RWPE1 (cell line): Measurements from ENCODE around the gene FADS6.

Experiments
- CTCF ChIA-PET: fragments of 350-600 bp; sonication (Branson Sonifier 250); formaldehyde crosslinking; extraction: SDS; loops from one replicate; lab custom pipeline; 2021; lab: Yijun Ruan, JAX
- POLR2A ChIA-PET: fragments of 400-600 bp; formaldehyde crosslinking; extraction: SDS; loops from one replicate; lab custom pipeline; 2020; ENCODE audit warnings: antibody characterized with exemption; ENCODE audit not compliant: low non-redundant PET; lab: Yijun Ruan, JAX
- DNase-seq: peaks from one replicate; pipeline ENCODE4 v3.0.0; 2012; ENCODE audit warnings: low spot score
- H3K27ac ChIP-seq: fragments of 450-650 bp; 2 replicates; pipeline ENCODE4 v1.5.1; 2017
- TF ChIP-seq, protein P1 (sequence below): fragments of 450-650 bp; conservative IDR thresholded peaks from 2 replicates; pipeline ENCODE4 v1.5.1; 2017; ENCODE audit warnings: low read depth, mild to moderate bottlenecking

FADS6 gene

DNA sequence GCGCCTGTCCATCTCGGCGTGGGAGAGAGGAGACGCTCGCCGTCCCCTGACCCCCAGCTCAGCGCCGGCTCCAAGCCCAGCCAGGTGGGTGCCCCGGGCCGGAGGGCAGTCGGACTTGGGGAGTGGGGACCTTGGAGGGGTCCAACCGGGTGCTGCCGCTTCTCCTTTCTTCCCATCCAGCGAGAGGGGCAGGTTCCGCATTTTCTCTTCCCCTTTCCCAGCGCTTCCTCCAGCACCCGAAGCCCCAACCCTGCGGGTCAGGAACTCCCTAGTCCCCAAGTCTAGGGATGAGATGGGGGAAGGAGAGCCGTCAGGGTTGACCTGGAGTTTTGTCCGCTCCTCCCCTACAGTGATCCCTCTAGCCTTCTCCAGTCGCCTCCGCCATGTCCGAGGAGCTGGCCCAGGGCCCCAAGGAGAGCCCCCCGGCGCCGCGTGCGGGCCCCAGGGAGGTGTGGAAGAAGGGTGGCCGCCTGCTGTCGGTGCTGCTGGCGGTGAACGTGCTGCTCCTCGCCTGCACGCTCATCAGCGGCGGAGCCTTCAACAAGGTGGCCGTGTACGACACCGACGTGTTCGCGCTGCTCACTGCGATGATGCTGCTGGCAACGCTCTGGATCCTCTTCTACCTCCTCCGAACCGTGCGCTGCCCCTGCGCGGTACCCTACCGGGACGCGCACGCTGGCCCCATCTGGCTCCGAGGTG lies 31.0 kb upstream of the FADS6 start, which contains the start of gene OTOP2:
Gene OTOP2, plus strand, starts transcription at position 24 of the 699 bp plus-strand sequence. Its CDS starts 360 bp downstream, at position 384.
- CTCF ChIA-PET, result interaction anchor here (0.5 to 7.8 kb wide), 16 partner anchors 9 to 94 kb away, joined by 3 to 113 read pairs (median 3); partner anchors contain the start of genes MRPL58 and OTOP3
- no peak within 1 kb of the TSS for H3K27ac ChIP-seq
- TF ChIP-seq, protein P1, sequence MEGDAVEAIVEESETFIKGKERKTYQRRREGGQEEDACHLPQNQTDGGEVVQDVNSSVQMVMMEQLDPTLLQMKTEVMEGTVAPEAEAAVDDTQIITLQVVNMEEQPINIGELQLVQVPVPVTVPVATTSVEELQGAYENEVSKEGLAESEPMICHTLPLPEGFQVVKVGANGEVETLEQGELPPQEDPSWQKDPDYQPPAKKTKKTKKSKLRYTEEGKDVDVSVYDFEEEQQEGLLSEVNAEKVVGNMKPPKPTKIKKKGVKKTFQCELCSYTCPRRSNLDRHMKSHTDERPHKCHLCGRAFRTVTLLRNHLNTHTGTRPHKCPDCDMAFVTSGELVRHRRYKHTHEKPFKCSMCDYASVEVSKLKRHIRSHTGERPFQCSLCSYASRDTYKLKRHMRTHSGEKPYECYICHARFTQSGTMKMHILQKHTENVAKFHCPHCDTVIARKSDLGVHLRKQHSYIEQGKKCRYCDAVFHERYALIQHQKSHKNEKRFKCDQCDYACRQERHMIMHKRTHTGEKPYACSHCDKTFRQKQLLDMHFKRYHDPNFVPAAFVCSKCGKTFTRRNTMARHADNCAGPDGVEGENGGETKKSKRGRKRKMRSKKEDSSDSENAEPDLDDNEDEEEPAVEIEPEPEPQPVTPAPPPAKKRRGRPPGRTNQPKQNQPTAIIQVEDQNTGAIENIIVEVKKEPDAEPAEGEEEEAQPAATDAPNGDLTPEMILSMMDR, result no peak
- POLR2A ChIA-PET, result no interaction called here
- no peak for DNase-seq

DNA sequence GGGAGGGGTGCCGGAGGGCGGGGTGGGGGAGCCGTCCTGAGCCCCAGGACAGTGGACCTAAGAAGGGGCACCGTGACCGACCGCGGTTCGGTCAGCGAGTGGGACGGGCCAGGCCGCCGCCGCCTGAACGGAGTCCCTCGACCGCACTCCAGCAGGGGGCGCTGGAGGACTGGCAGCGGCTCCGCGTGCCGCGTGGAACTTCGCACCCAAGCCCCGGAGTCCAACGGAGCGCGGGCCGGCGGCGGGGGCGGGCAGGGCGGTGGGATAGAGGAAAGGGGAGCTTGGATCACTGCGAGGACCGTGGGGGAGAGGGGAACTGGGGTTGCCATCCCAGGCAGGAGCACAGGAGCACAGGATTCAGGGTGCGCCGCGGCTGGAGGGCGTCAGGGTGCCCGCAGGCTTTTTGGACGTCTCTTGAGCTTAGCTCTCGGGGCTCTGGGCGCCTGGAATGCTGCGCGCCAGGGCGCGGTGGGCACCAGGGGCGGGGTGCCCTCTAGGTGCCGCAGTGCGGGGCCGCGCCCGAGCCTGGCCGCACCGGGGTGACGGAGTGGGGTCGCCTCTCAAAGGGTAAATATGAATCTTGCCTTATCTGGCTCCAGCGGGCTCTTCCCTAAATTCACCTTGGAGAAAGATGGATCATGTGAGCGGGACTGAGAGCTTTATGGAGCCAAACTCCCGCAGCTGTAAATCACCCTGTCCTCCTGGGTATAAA lies 30.3 kb upstream of the FADS6 start:
- DNase-seq, result peak; percentile 73
- POLR2A ChIA-PET, result no interaction called here
- TF ChIP-seq, protein P1, result peak; percentile 96
- no peak overlapping the region for H3K27ac ChIP-seq
- CTCF ChIA-PET, result interaction anchor here (0.6 to 7.8 kb wide), 17 partner anchors 9 to 110 kb away, joined by 3 to 113 read pairs (median 3); partner anchors contain the start of genes MRPL58 and OTOP3

DNA sequence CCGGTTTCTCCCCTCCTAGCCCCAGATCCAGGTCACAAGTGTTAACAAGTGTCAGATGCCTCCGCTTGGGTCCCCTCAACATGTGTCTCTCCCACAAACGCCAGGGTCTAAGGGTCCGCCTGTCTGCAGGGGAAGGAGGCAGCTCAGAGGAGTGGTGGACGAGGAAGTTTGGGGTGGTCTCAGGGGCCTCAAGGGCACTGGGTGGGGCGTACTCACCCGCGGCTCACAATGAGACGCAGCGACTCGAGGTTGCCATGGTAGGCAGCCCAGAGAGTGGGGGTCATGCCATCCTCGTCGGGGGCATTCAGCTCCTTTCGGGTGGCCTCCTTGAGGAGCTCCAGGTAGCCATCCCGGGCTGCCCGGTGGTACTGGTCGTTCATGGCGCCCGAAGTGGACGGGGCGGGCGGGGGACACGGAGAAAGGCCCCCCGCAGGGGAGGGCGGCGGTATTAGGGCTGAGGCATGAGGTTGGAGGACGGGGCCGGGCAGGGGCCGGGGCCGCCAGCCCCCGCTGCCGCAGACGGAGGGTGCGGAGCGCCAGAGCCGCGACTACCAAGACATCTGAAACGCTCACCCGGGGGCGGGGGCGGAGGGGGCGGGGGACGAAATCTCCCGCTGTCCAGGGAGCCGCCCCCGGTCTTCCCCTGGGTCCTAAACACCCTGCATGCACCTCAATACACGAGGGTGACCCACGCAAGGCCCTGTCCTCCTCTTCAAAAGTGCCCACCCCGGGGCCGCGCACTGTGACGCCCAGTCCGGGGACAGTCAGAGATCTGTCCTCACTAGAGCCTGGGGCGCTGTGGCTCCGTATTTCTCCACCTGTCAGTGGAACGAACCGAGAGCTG lies 29.5 kb upstream of the FADS6 start, which contains the start of gene USH1G:
Gene USH1G, minus strand, starts transcription at position 562 of the 844 bp plus-strand sequence. Its CDS starts 182 bp downstream, at position 380.
- TF ChIP-seq, protein P1, result no peak
- peak; percentile 65 for DNase-seq
- CTCF ChIA-PET, result interaction anchor here (0.6 to 7.8 kb wide), 11 partner anchors 10 to 165 kb away, joined by 3 to 113 read pairs (median 3); partner anchors contain the start of genes MRPL58 and OTOP3
- POLR2A ChIA-PET, result no interaction called here
- H3K27ac ChIP-seq, result peak within 1 kb of the TSS; percentile 76; the same call in 1 of the 2 replicates

DNA sequence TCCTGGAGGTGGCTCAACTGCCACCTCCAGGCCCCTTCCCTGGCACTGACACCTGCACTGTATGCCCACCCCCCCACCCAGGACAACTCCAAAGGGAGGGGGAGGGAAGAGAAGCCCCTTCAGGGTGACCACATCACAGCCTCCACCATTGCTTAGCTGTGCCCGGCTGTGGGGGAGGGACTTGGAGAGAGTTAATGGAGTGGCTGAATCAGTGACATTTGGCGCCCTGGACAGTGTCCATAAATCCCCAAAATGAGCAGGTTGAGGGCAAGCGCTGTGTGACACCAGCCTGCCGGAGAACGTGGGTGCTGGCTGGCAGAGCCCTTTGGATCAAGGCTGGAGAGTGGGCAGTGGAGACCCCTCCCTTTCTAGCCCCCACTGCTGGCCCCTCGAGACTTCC lies 28.7 kb upstream of the FADS6 start:
- DNase-seq, result no peak
- CTCF ChIA-PET, result interaction anchor here (1.8 to 7.8 kb wide), 2 partner anchors 29 to 36 kb away, joined by 5 to 113 read pairs; no protein-coding TSS in a partner anchor
- POLR2A ChIA-PET, result no interaction called here

DNA sequence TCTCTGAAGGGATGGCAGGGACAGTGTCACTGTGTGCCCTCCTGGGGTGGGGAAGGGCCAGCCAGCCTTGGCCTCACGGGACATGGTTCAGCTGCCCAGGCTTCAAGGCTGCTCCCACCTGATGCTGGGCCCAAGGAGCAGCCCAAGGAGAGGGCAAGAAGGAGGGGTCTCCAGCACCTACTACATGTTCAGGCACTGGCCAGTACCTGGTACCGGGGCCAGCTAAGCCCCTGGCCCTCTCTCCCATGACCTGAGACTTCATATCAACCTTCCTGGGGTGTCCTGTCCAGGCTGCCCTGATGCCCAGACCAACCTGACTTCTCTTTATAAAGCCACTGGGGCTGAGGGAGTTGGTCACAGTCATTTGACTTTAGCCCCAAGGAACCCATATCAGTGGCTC lies 28.3 kb upstream of the FADS6 start:
- DNase-seq, result no peak
- ChIA-PET POLR2A (interaction anchor here (0.6 kb wide), 1 partner anchor 121 kb away, joined by 4 read pairs; no protein-coding TSS in a partner anchor), CTCF (interaction anchor here (1.5 to 7.8 kb wide), 2 partner anchors 36 to 90 kb away, joined by 3 to 113 read pairs; no protein-coding TSS in a partner anchor)
- peak overlapping the region; percentile 76 for H3K27ac ChIP-seq
- TF ChIP-seq, protein P1, result no peak

More for the DNA sequence above, 28.7 kb upstream of the FADS6 start:
- TF ChIP-seq, protein P1, result no peak
- peak overlapping the region; percentile 76 for H3K27ac ChIP-seq
